Measurements from ENCODE around the gene CTPS1.

The CTPS1 gene

DNA sequence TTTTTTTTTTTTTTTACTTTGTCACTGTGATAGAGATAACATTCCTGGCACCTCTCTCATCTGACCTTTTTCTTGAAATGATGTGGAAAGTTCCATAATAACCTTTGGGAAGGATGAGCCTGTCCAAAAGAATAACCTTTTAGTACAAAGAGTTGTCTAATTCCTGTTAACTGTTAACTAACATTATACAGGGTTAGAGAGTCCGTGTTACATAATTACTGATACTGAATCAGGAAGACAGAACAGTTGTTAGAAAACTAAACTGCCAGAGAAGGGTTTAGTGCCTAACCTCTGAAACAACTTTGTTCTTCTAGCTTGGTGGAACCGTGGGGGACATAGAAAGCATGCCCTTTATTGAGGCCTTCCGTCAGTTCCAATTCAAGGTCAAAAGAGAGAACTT lies 8.8 kb downstream of the CTPS1 start:
- 97 to 98% methylated on average over 3 of the region's 3 CpGs for WGBS, 2 experiments
- H3K36me3 ChIP-seq (ENCODE audit: control insufficient read depth, insufficient read depth, low read length) = peaks cover 88% of the 10 kb centered on the region
- no peak overlapping the region for H3K4me3 ChIP-seq (ENCODE audit: insufficient read depth, low read depth, low read length)
- no peaks in the 10 kb centered on the region for H3K27me3 ChIP-seq (ENCODE audit: control insufficient read depth, insufficient read depth, low read length, poor library complexity, severe bottlenecking)
- no peak overlapping the region for H3K27ac ChIP-seq (ENCODE audit: insufficient read depth, low read depth, low read length, poor library complexity, severe bottlenecking)
- no peaks in the 10 kb centered on the region for H3K9me3 ChIP-seq (ENCODE audit: control insufficient read depth, low read length)
- no peaks in the 10 kb centered on the region for H3K4me1 ChIP-seq (ENCODE audit: control insufficient read depth, insufficient read depth, low read length)

GRCh38 chr1:40989066-40989465 lies 9.6 kb downstream of the CTPS1 start:
- WGBS, 2 experiments = 94 to 95% methylated on average over 5 of the region's 5 CpGs
- Histone ChIP-seq H3K4me3 (ENCODE audit: insufficient read depth, low read depth, low read length) (no peak overlapping the region), H3K27ac (ENCODE audit: insufficient read depth, low read depth, low read length, poor library complexity, severe bottlenecking) (no peak overlapping the region), H3K36me3 (ENCODE audit: control insufficient read depth, insufficient read depth, low read length) (peaks cover 89% of the 10 kb centered on the region), H3K4me1 (ENCODE audit: control insufficient read depth, insufficient read depth, low read length) (no peaks in the 10 kb centered on the region), H3K27me3 (ENCODE audit: control insufficient read depth, insufficient read depth, low read length, poor library complexity, severe bottlenecking) (no peaks in the 10 kb centered on the region), H3K9me3 (ENCODE audit: control insufficient read depth, low read length) (no peaks in the 10 kb centered on the region)

DNA sequence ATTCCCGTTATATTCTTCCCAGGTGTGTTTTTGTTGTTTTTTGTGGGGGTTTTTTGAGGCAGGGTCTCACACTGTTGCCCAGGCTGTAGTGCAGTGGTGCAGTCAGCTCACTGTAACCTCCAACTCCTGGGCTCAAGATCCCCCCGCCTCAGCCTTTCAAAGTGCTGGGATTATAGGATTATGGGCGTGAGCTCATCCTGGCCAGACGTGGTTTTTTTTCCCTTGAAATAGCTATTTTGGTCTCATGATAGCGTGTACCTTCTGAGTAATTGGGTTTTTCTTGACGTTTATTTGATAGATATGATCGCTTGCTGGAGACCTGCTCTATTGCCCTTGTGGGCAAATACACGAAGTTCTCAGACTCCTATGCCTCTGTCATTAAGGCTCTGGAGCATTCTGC lies 17.6 kb downstream of the CTPS1 start:
- H3K4me1 ChIP-seq (ENCODE audit: control insufficient read depth, insufficient read depth, low read length) = no peaks in the 10 kb centered on the region
- no peaks in the 10 kb centered on the region for H3K27me3 ChIP-seq (ENCODE audit: control insufficient read depth, insufficient read depth, low read length, poor library complexity, severe bottlenecking)
- no peak overlapping the region for H3K27ac ChIP-seq (ENCODE audit: insufficient read depth, low read depth, low read length, poor library complexity, severe bottlenecking)
- WGBS, 2 experiments = 92 to 96% methylated on average over 8 of the region's 8 CpGs
- peaks cover 62% of the 10 kb centered on the region for H3K36me3 ChIP-seq (ENCODE audit: control insufficient read depth, insufficient read depth, low read length)
- no peak overlapping the region for H3K4me3 ChIP-seq (ENCODE audit: insufficient read depth, low read depth, low read length)
- no peaks in the 10 kb centered on the region for H3K9me3 ChIP-seq (ENCODE audit: control insufficient read depth, low read length)

DNA sequence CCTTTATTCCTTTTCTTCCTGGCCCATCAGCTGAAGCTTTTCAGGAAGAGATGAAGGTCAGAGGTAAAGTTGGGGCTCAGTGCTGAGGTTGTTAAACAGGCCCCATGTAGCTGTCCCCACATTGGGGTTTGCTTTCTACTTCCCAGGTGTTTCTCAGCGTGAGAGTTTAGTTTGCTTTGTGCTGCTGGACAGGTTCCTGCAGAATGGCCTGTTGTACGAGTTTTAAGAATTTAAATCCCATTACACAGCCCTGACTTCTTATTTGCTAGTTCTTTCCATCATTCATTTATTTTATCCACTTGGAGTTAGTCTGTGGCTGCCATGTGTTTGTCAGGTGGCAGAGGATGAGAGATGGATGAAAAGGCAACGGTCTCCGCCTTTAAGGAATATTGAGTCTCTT lies 19.2 kb downstream of the CTPS1 start:
- H3K4me3 ChIP-seq (ENCODE audit: insufficient read depth, low read depth, low read length) = no peak overlapping the region
- 95 to 98% methylated on average over 4 of the region's 4 CpGs for WGBS, 2 experiments
- H3K9me3 ChIP-seq (ENCODE audit: control insufficient read depth, low read length) = no peaks in the 10 kb centered on the region
- no peak overlapping the region for H3K27ac ChIP-seq (ENCODE audit: insufficient read depth, low read depth, low read length, poor library complexity, severe bottlenecking)
- peaks cover 56% of the 10 kb centered on the region for H3K36me3 ChIP-seq (ENCODE audit: control insufficient read depth, insufficient read depth, low read length)
- H3K27me3 ChIP-seq (ENCODE audit: control insufficient read depth, insufficient read depth, low read length, poor library complexity, severe bottlenecking) = no peaks in the 10 kb centered on the region
- no peaks in the 10 kb centered on the region for H3K4me1 ChIP-seq (ENCODE audit: control insufficient read depth, insufficient read depth, low read length)

- Histone ChIP-seq H3K36me3 (ENCODE audit: control insufficient read depth, insufficient read depth, low read length) (peaks cover 62% of the 10 kb centered on the region), H3K4me1 (ENCODE audit: control insufficient read depth, insufficient read depth, low read length) (no peaks in the 10 kb centered on the region)
- 93 to 96% methylated on average over 9 of the region's 9 CpGs for WGBS, 2 experiments
Observed at GRCh38 chr1:41003127-41003639, 23.7 kb downstream of the CTPS1 start.

GRCh38 chr1:41003640-41004220 lies 24.2 kb downstream of the CTPS1 start:
- 91 to 92% methylated on average over 11 of the region's 11 CpGs for WGBS, 2 experiments
- Histone ChIP-seq H3K27me3 (ENCODE audit: control insufficient read depth, insufficient read depth, low read length, poor library complexity, severe bottlenecking) (no peaks in the 10 kb centered on the region), H3K4me3 (ENCODE audit: insufficient read depth, low read depth, low read length) (no peak overlapping the region), H3K9me3 (ENCODE audit: control insufficient read depth, low read length) (no peaks in the 10 kb centered on the region), H3K27ac (ENCODE audit: insufficient read depth, low read depth, low read length, poor library complexity, severe bottlenecking) (no peak overlapping the region), H3K4me1 (ENCODE audit: control insufficient read depth, insufficient read depth, low read length) (no peaks in the 10 kb centered on the region), H3K36me3 (ENCODE audit: control insufficient read depth, insufficient read depth, low read length) (peaks cover 62% of the 10 kb centered on the region)

More at GRCh38 chr1:41003127-41003639, 23.7 kb downstream of the CTPS1 start:
- H3K27me3 ChIP-seq (ENCODE audit: control insufficient read depth, insufficient read depth, low read length, poor library complexity, severe bottlenecking) = no peaks in the 10 kb centered on the region
- no peaks in the 10 kb centered on the region for H3K9me3 ChIP-seq (ENCODE audit: control insufficient read depth, low read length)
- no peak overlapping the region for H3K4me3 ChIP-seq (ENCODE audit: insufficient read depth, low read depth, low read length)
- H3K27ac ChIP-seq (ENCODE audit: insufficient read depth, low read depth, low read length, poor library complexity, severe bottlenecking) = no peak overlapping the region

GRCh38 chr1:41005876-41006275 lies 26.4 kb downstream of the CTPS1 start:
- Histone ChIP-seq H3K4me1 (ENCODE audit: control insufficient read depth, insufficient read depth, low read length) (no peaks in the 10 kb centered on the region), H3K27me3 (ENCODE audit: control insufficient read depth, insufficient read depth, low read length, poor library complexity, severe bottlenecking) (no peaks in the 10 kb centered on the region), H3K9me3 (ENCODE audit: control insufficient read depth, low read length) (no peaks in the 10 kb centered on the region), H3K4me3 (ENCODE audit: insufficient read depth, low read depth, low read length) (no peak overlapping the region), H3K27ac (ENCODE audit: insufficient read depth, low read depth, low read length, poor library complexity, severe bottlenecking) (no peak overlapping the region), H3K36me3 (ENCODE audit: control insufficient read depth, insufficient read depth, low read length) (peaks cover 70% of the 10 kb centered on the region)
- WGBS, 2 experiments = 94 to 95% methylated on average over 5 of the region's 5 CpGs

- peaks cover 70% of the 10 kb centered on the region for H3K36me3 ChIP-seq (ENCODE audit: control insufficient read depth, insufficient read depth, low read length)
- H3K4me3 ChIP-seq (ENCODE audit: insufficient read depth, low read depth, low read length) = no peak overlapping the region
- no peaks in the 10 kb centered on the region for H3K4me1 ChIP-seq (ENCODE audit: control insufficient read depth, insufficient read depth, low read length)
- no peaks in the 10 kb centered on the region for H3K9me3 ChIP-seq (ENCODE audit: control insufficient read depth, low read length)
- 95 to 97% methylated on average over 19 of the region's 19 CpGs for WGBS, 2 experiments
- no peak overlapping the region for H3K27ac ChIP-seq (ENCODE audit: insufficient read depth, low read depth, low read length, poor library complexity, severe bottlenecking)
- no peaks in the 10 kb centered on the region for H3K27me3 ChIP-seq (ENCODE audit: control insufficient read depth, insufficient read depth, low read length, poor library complexity, severe bottlenecking)
Observed at GRCh38 chr1:41006942-41007865, 27.7 kb downstream of the CTPS1 start.

- H3K36me3 ChIP-seq (ENCODE audit: control insufficient read depth, insufficient read depth, low read length) = peaks cover 66% of the 10 kb centered on the region
- no peaks in the 10 kb centered on the region for H3K9me3 ChIP-seq (ENCODE audit: control insufficient read depth, low read length)
- no peaks in the 10 kb centered on the region for H3K4me1 ChIP-seq (ENCODE audit: control insufficient read depth, insufficient read depth, low read length)
- no peak overlapping the region for H3K4me3 ChIP-seq (ENCODE audit: insufficient read depth, low read depth, low read length)
- WGBS, 2 experiments = 95% methylated on average over 8 of the region's 8 CpGs
- H3K27me3 ChIP-seq (ENCODE audit: control insufficient read depth, insufficient read depth, low read length, poor library complexity, severe bottlenecking) = no peaks in the 10 kb centered on the region
- no peak overlapping the region for H3K27ac ChIP-seq (ENCODE audit: insufficient read depth, low read depth, low read length, poor library complexity, severe bottlenecking)
Observed at GRCh38 chr1:41009466-41009865, 30.0 kb downstream of the CTPS1 start.

DNA sequence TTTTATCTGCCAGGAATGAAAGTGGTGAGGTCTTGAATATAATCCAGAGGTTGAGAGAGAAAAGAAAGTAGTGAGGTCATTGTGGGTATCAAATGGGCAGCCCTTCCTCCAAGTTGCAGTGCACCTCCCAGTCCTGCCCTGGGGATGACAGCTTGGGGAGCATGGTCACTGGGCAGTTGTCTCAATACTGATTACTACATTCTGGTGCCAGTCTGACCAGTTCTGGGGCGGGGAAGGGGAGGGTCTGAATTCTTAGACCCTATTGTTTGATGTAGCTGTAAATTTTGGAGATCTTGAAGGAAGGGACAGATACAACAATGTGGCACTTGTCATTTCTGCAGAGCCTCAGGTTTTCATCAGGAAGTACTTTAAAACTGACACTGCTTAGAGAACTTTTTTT lies 30.8 kb downstream of the CTPS1 start:
- H3K27me3 ChIP-seq (ENCODE audit: control insufficient read depth, insufficient read depth, low read length, poor library complexity, severe bottlenecking) = no peaks in the 10 kb centered on the region
- no peak overlapping the region for H3K27ac ChIP-seq (ENCODE audit: insufficient read depth, low read depth, low read length, poor library complexity, severe bottlenecking)
- no peaks in the 10 kb centered on the region for H3K9me3 ChIP-seq (ENCODE audit: control insufficient read depth, low read length)
- no peaks in the 10 kb centered on the region for H3K4me1 ChIP-seq (ENCODE audit: control insufficient read depth, insufficient read depth, low read length)
- WGBS, 2 experiments = 94 to 98% methylated on average over 1 of the region's 1 CpG
- no peak overlapping the region for H3K4me3 ChIP-seq (ENCODE audit: insufficient read depth, low read depth, low read length)
- peaks cover 63% of the 10 kb centered on the region for H3K36me3 ChIP-seq (ENCODE audit: control insufficient read depth, insufficient read depth, low read length)

All from ectodermal cell (in vitro differentiated cells).